OCI-LY3 (cell line): ENCODE data around the gene RTP5.

Experiments
- EZH2phosphoT487 ChIP-seq: fragments of 200-600 bp; shearing (Covaris generic); IDR thresholded peaks from 2 replicates; pipeline ENCODE4 v1.6.1; 2018; ENCODE audit warnings: antibody characterized with exemption, mixed run types, low read depth
- TF ChIP-seq, protein P1 (sequence below): fragments of 200-600, 300-600 bp; sonication (generic); IDR thresholded peaks from 2 replicates; pipeline ENCODE4 v1.5.1; 2014; ENCODE audit warnings: antibody characterized with exemption, low read length, low read depth

- TF ChIP-seq, protein P1, sequence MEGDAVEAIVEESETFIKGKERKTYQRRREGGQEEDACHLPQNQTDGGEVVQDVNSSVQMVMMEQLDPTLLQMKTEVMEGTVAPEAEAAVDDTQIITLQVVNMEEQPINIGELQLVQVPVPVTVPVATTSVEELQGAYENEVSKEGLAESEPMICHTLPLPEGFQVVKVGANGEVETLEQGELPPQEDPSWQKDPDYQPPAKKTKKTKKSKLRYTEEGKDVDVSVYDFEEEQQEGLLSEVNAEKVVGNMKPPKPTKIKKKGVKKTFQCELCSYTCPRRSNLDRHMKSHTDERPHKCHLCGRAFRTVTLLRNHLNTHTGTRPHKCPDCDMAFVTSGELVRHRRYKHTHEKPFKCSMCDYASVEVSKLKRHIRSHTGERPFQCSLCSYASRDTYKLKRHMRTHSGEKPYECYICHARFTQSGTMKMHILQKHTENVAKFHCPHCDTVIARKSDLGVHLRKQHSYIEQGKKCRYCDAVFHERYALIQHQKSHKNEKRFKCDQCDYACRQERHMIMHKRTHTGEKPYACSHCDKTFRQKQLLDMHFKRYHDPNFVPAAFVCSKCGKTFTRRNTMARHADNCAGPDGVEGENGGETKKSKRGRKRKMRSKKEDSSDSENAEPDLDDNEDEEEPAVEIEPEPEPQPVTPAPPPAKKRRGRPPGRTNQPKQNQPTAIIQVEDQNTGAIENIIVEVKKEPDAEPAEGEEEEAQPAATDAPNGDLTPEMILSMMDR = no peak
- TF ChIP-seq EZH2phosphoT487 = no peak
Observed at GRCh38 chr2:241863536-241863954, 6.0 kb upstream of the RTP5 start.
